Measurements from ENCODE around the gene ST6GALNAC3.

- no peak for TF ChIP-seq CTCF (conservative IDR thresholded peaks at IDR 0.05; ENCODE audit: low read length)
- TF ChIP-seq EZH2phosphoT487 (IDR thresholded peaks at IDR 0.05; ENCODE audit: borderline replicate concordance, low read depth, low read length): no peak
Observed at GRCh38 chr1:76620371-76620770, 545.8 kb downstream of the ST6GALNAC3 start.

Data from OCI-LY7 (cell line).